Fibroblast of villous mesenchyme (primary cell): ENCODE results near the gene CNTNAP2. TPM values are rescaled to one million over a fixed set of nuclear protein-coding genes. Genes with fewer than 3 reads are reported as not detected.

Experiments used
- DNase-seq: peaks from one replicate; pipeline ENCODE4 v3.0.0-alpha.2; 2010; ENCODE audit warnings: low read depth
- H3K4me3 ChIP-seq: 2 replicates; pipeline ENCODE4 v1.5.1; 2011; ENCODE audit warnings: low read depth, mild to moderate bottlenecking, low read length
- CTCF ChIP-seq: IDR thresholded peaks from 2 replicates; pipeline ENCODE4 v1.5.1; 2012; ENCODE audit warnings: low read depth, mild to moderate bottlenecking, low read length; ENCODE audit not compliant: insufficient read depth
- total RNA-seq: library from RNA; depleted of rRNA; stranded (reverse); fragments of >200 nt; gene quantifications from 2 replicates; pipeline ENCODE4 v1.2.3, GENCODE V29; 2012

The CNTNAP2 gene
- total RNA-seq, 1 donor: not detected

GRCh38 chr7:146641491-146641890 lies 524.9 kb downstream of the CNTNAP2 start:
- no peak for TF ChIP-seq CTCF
- DNase-seq: no peak
- H3K4me3 ChIP-seq: no peak overlapping the region

GRCh38 chr7:146645383-146645976 lies 528.9 kb downstream of the CNTNAP2 start:
- DNase-seq: no peak
- TF ChIP-seq CTCF: no peak
- no peak overlapping the region for H3K4me3 ChIP-seq

DNA sequence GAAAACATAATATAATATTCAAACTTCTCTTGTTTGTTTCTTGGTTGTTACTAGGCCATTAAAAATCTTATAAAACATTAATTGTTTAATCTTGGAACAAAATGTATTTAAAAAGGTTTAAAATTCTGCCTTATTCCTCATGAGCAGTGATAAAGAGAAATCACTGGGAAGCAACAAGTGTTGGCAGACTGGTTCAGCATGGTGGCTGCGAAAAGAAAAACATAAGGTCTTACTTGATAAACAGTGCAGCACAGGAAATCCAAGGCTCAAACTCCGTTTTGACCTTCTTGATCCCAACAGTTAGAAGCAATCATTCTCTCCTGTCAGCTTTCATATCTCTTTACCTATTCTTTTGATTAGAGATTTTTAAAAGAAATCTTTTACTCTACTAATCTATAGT lies 530.8 kb downstream of the CNTNAP2 start:
- TF ChIP-seq CTCF: no peak

DNA sequence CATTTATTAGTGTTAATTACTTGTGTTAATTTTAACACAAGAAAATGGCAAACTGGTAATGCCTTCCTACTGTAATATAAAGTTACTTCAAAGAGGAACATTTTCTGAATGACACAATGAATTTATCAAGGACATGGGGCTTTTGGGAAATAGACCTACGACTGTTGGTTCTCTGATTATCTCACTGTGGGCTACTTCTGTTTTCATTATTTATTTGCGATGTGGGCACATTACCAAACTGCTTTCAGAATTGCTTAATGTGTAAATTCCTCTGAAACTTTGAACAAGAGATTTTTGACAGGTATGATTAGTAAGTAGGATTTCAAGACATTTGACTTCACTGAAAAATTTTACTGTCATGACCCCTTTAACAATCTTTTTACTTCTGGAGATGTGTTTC lies 535.6 kb downstream of the CNTNAP2 start:
- no peak for TF ChIP-seq CTCF
- no peak for DNase-seq
- H3K4me3 ChIP-seq: no peak overlapping the region

More for the DNA sequence above, 530.8 kb downstream of the CNTNAP2 start:
- no peak for DNase-seq
- no peak overlapping the region for H3K4me3 ChIP-seq

GRCh38 chr7:146654048-146654447 lies 537.4 kb downstream of the CNTNAP2 start:
- no peak for TF ChIP-seq CTCF
- H3K4me3 ChIP-seq: no peak overlapping the region
- no peak for DNase-seq

DNA sequence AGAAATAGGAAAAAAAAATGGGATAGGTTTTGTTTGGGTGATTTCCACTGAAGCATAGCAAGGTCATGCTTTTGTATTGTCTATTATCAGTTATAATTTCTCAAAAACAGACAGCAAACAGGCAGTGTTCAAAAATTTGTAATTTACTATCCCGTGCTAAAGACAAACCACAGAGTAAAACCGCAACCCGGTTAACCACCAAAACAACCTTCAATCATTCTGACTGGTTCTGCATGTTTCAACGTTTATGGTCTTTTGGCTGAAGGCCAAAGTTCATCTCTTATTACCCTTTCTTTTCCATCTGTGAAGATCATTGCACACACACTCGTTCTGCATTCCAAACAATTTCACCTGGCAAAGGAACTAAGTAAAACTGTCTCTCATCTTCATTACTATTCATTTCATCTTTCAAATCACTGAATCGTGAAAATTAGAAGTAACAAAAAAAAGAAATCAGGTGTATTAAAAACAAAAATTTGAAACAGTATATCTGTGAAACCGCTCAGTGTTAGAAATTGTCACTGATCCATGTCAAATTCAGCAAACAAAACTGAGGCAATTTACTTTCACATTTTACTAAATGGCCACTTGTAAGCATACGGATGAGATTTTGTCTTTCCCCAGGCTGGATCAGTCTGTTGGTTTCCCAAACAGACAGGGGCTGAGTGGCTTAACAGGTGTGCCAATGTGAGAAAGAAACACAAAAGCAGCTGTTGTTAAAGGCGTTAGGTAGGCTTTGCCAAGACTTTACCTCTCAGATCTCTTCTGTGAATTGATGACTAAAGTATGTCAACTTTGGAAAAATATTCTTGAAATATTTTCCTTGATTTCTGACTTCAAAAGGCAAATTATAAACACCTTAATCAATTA lies 539.6 kb downstream of the CNTNAP2 start:
- no peak for TF ChIP-seq CTCF
- no peak for DNase-seq
- no peak overlapping the region for H3K4me3 ChIP-seq
